ENCODE results near the gene ENG. TPM values are rescaled to one million over a fixed set of nuclear protein-coding genes. Genes with fewer than 3 reads are reported as not detected.

The ENG gene
- total and polyA plus RNA-seq, 2 donors from 2014 or later: 135 to 158 TPM

GRCh38 chr9:127868278-127868902 lies 13.9 kb upstream of the ENG start:
- TF ChIP-seq, protein P1, sequence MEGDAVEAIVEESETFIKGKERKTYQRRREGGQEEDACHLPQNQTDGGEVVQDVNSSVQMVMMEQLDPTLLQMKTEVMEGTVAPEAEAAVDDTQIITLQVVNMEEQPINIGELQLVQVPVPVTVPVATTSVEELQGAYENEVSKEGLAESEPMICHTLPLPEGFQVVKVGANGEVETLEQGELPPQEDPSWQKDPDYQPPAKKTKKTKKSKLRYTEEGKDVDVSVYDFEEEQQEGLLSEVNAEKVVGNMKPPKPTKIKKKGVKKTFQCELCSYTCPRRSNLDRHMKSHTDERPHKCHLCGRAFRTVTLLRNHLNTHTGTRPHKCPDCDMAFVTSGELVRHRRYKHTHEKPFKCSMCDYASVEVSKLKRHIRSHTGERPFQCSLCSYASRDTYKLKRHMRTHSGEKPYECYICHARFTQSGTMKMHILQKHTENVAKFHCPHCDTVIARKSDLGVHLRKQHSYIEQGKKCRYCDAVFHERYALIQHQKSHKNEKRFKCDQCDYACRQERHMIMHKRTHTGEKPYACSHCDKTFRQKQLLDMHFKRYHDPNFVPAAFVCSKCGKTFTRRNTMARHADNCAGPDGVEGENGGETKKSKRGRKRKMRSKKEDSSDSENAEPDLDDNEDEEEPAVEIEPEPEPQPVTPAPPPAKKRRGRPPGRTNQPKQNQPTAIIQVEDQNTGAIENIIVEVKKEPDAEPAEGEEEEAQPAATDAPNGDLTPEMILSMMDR (IDR thresholded peaks at IDR 0.05; ENCODE audit: borderline replicate concordance, extremely low read depth, insufficient read depth): no peak
- no peak overlapping the region for H3K9ac ChIP-seq (ENCODE audit: low read length in 3 of 3)
- intact Hi-C loops (cut with DNase I): no loop called here
- no peaks in the 10 kb centered on the region for H3K9me3 ChIP-seq (ENCODE audit: control insufficient read depth in 2 of 3, insufficient read depth in 1 of 3, low read length in 3 of 3)
- DNase-seq (no peak), FAIRE-seq (no peak)
- peaks cover 0 to 3% (median 0%) of the 10 kb centered on the region in 3 donors for H3K36me3 ChIP-seq (ENCODE audit: control insufficient read depth in 2 of 3, insufficient read depth in 3 of 3, low read length in 3 of 3)
- H3K4me1 ChIP-seq (ENCODE audit: control insufficient read depth in 2 of 3, insufficient read depth in 2 of 3, low read depth in 1 of 3, low read length in 3 of 3): peaks cover 2 to 18% (median 4%) of the 10 kb centered on the region in 3 donors
- H3K27ac ChIP-seq (ENCODE audit: low read depth in 2 of 2, low read length in 2 of 2): no peak overlapping the region
- H3K4me3 ChIP-seq (ENCODE audit: low read length in 3 of 3): no peak overlapping the region
- H3K27me3 ChIP-seq (ENCODE audit: control insufficient read depth, insufficient read depth, low read length): no peaks in the 10 kb centered on the region

DNA sequence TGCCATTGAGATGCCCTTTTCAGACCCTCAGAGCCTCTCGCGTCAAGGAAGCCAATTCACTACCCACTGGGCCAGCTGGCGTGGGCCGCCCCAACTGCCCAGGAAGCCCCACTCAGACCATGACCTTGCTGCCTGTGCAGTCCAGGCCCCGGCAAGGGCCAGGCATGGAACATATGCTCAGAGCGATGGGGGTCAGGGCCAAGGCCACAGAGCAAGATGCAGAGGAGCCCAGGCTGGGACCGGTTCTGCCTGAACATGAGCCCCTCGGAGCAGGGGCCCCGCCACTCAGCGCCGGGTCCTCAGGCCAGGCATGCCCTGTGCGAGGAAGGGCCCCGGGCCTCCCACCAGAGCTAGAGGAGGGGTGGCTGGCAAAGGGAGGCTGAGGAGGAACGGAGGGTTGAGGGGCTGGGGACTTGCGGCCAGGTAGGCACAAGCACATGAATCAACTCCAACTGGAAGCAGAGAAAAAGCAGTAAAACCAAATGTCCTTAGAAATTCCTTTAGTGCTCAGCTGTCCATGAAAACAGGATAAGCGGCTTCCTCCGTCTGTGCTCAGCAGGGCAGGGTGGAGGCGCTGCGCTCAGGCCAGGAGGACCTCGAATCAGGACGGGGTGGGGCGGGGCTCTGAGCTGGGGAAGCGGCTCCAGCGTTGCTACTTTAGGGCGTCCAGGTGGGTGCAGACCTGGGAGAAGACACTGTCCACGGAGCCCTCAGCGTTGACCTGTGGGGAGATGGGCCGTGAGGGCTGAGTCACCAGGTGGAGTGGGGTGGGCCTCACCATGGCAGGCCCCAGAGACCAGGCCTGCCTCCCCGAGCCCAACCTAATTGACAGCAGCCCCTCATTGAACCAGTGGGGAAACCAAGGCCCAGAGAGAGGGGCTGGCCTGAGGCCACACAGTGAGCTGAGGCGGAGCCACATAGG lies 13.2 kb upstream of the ENG start:
- Histone ChIP-seq H3K27me3 (ENCODE audit: control insufficient read depth, insufficient read depth, low read length) (no peaks in the 10 kb centered on the region), H3K36me3 (ENCODE audit: control insufficient read depth in 2 of 3, insufficient read depth in 3 of 3, low read length in 3 of 3) (peaks cover 0 to 3% (median 0%) of the 10 kb centered on the region in 3 donors), H3K9me3 (ENCODE audit: control insufficient read depth in 2 of 3, insufficient read depth in 1 of 3, low read length in 3 of 3) (no peaks in the 10 kb centered on the region), H3K4me1 (ENCODE audit: control insufficient read depth in 2 of 3, insufficient read depth in 2 of 3, low read depth in 1 of 3, low read length in 3 of 3) (peaks cover 2 to 19% (median 4%) of the 10 kb centered on the region in 3 donors), H3K27ac (ENCODE audit: low read depth in 2 of 2, low read length in 2 of 2) (peak overlapping the region; percentile 60 to 67), H3K4me3 (ENCODE audit: low read length in 3 of 3) (no peak overlapping the region), H3K9ac (ENCODE audit: low read length in 3 of 3) (no peak overlapping the region)
- TF ChIP-seq, protein P1 (IDR thresholded peaks at IDR 0.05; ENCODE audit: borderline replicate concordance, extremely low read depth, insufficient read depth): no peak
- intact Hi-C loops (cut with DNase I): no loop called here
- FAIRE-seq (no peak), DNase-seq (peak in 4 of 5 donors; percentile 46 to 62 (median 59))

DNA sequence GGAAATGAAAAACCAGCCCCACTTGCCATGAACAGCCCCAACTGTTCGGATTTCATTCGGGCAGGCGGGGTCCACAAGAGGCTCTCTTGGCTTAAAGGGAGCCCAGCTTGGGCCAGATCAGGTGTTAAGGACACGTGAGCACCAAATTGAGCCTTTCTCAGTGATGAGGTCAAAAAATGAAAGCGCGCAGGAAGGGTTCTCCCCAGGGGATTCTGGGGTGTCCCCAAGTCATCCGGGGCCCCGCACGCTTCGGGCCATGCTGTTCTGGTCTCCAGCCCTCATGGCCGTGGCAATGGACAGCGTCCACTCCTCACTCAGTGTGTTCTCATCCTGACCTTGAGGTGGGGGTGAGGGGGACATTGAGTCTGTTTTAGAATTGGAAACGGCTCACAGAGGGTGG lies 12.1 kb upstream of the ENG start:
- peaks cover 2 to 28% (median 4%) of the 10 kb centered on the region in 3 donors for H3K4me1 ChIP-seq (ENCODE audit: control insufficient read depth in 2 of 3, insufficient read depth in 2 of 3, low read depth in 1 of 3, low read length in 3 of 3)
- intact Hi-C loops (cut with DNase I): no loop called here
- H3K27me3 ChIP-seq (ENCODE audit: control insufficient read depth, insufficient read depth, low read length): no peaks in the 10 kb centered on the region
- H3K36me3 ChIP-seq (ENCODE audit: control insufficient read depth in 2 of 3, insufficient read depth in 3 of 3, low read length in 3 of 3): peaks cover 0 to 3% (median 0%) of the 10 kb centered on the region in 3 donors
- no peak overlapping the region for H3K9ac ChIP-seq (ENCODE audit: low read length in 3 of 3)
- FAIRE-seq: no peak
- H3K27ac ChIP-seq (ENCODE audit: low read depth in 2 of 2, low read length in 2 of 2): no peak overlapping the region
- H3K9me3 ChIP-seq (ENCODE audit: control insufficient read depth in 2 of 3, insufficient read depth in 1 of 3, low read length in 3 of 3): no peaks in the 10 kb centered on the region
- TF ChIP-seq, protein P1 (IDR thresholded peaks at IDR 0.05; ENCODE audit: borderline replicate concordance, extremely low read depth, insufficient read depth): no peak
- H3K4me3 ChIP-seq (ENCODE audit: low read length in 3 of 3): no peak overlapping the region
- DNase-seq: peak in 1 of 5 donors; percentile 56
